Endodermal cell (in vitro differentiated cells): ENCODE data around the gene SERPINE2. TPM values are rescaled to one million over a fixed set of nuclear protein-coding genes. Genes with fewer than 3 reads are reported as not detected.

Experiments
- DNase-seq: peaks from one replicate; pipeline ENCODE4 v3.0.0-alpha.2; 2017
- H3K27ac ChIP-seq: 2 replicates; pipeline ENCODE4 v1.5.1; 2013; ENCODE audit warnings: mild to moderate bottlenecking, low read depth, low read length, moderate library complexity
- H3K27me3 ChIP-seq: 2 replicates; pipeline ENCODE4 v1.6.1; 2013; ENCODE audit warnings: mild to moderate bottlenecking, low read length, moderate library complexity; ENCODE audit not compliant: insufficient read depth, control insufficient read depth, poor library complexity, severe bottlenecking
- H3K36me3 ChIP-seq: 2 replicates; pipeline ENCODE4 v1.7.0; 2013; ENCODE audit warnings: mild to moderate bottlenecking, low read length, moderate library complexity; ENCODE audit not compliant: control insufficient read depth, insufficient read depth
- H3K4me1 ChIP-seq: one replicate; pipeline ENCODE4 v1.7.0; 2013; ENCODE audit warnings: low read length; ENCODE audit not compliant: control insufficient read depth, insufficient read depth
- H3K4me3 ChIP-seq: 2 replicates; pipeline ENCODE4 v1.5.1; 2013; ENCODE audit warnings: mild to moderate bottlenecking, low read length, moderate library complexity
- H3K9ac ChIP-seq: 2 replicates; pipeline ENCODE4 v1.6.1; 2013; ENCODE audit warnings: mild to moderate bottlenecking, low read length, moderate library complexity; ENCODE audit not compliant: poor library complexity, severe bottlenecking; ENCODE audit errors: extremely low read depth
- H3K9me3 ChIP-seq: 2 replicates; pipeline ENCODE4 v1.6.1; 2013; ENCODE audit warnings: mild to moderate bottlenecking, low read length, moderate library complexity; ENCODE audit not compliant: control insufficient read depth
- H3K27ac Mint-ChIP-seq: 2 replicates; pipeline ENCODE4 v1.8.0; 2020; ENCODE audit warnings: mixed read lengths
- H3K27me3 Mint-ChIP-seq: 2 replicates; pipeline ENCODE4 v1.8.0; 2021; ENCODE audit warnings: mild to moderate bottlenecking, mixed read lengths; ENCODE audit not compliant: insufficient read depth
- H3K36me3 Mint-ChIP-seq: 2 replicates; pipeline ENCODE4 v1.8.0; 2020; ENCODE audit warnings: low read depth, mixed read lengths
- H3K4me1 Mint-ChIP-seq: 2 replicates; pipeline ENCODE4 v1.8.0; 2020; ENCODE audit warnings: mixed read lengths
- H3K4me3 Mint-ChIP-seq: 2 replicates; pipeline ENCODE4 v1.8.0; 2020; ENCODE audit warnings: mild to moderate bottlenecking, moderate library complexity, mixed read lengths
- H3K9me3 Mint-ChIP-seq: 2 replicates; pipeline ENCODE4 v1.8.0; 2020; ENCODE audit warnings: mild to moderate bottlenecking, mixed read lengths
- CTCF ChIP-seq: fragments of 200-600 bp; sonication (generic); conservative IDR thresholded peaks from 2 replicates; pipeline ENCODE4 v1.5.0; 2021; ENCODE audit warnings: antibody characterized with exemption, mild to moderate bottlenecking
- WGBS, 2 experiments: methylation state at CpG; one replicate each; pipeline versions ENCODE4 v1.1.5 to v1.1.7; 2013; ENCODE audit warnings: missing lambda C conversion rate in 2 of 2, mixed read lengths in 1 of 2; ENCODE audit not compliant: insufficient coverage in 1 of 2, insufficient read length in 1 of 2; 5-methylcytosine and 5-hydroxymethylcytosine counted together
- total RNA-seq, 2 donors: library from RNA; stranded (reverse); fragmentation: NEBNext Ultra II Directional in 1 of 2; extraction: Animal tissue kit (Norgen Biotek cat#: 25700) in 1 of 2; gene quantifications; 2 replicates in 1 of 2; 3 replicates in 1 of 2; pipeline ENCODE4 v1.2.1, GENCODE V29; 2021

Gene SERPINE2
- total RNA-seq, 2 donors from 2014 or later, result 257 to 386 TPM

- no peaks in the 10 kb centered on the region for H3K9me3 Mint-ChIP-seq
- Histone ChIP-seq H3K27ac (no peak overlapping the region), H3K36me3 (peaks cover 98% of the 10 kb centered on the region), H3K4me1 (no peaks in the 10 kb centered on the region), H3K9ac (no peak overlapping the region), H3K4me3 (no peak overlapping the region), H3K9me3 (no peaks in the 10 kb centered on the region), H3K27me3 (no peaks in the 10 kb centered on the region)
- 90 to 94% methylated on average over 1 of the region's 1 CpG for WGBS, 2 experiments
- no peaks in the 10 kb centered on the region for H3K27me3 Mint-ChIP-seq
- H3K36me3 Mint-ChIP-seq, result peaks cover 81% of the 10 kb centered on the region
- no peak for TF ChIP-seq CTCF
- H3K4me1 Mint-ChIP-seq, result no peaks in the 10 kb centered on the region
- no peak overlapping the region for H3K27ac Mint-ChIP-seq
- DNase-seq, result no peak
- no peak overlapping the region for H3K4me3 Mint-ChIP-seq
These were observed 58.7 kb downstream of the SERPINE2 start for GRCh38 chr2:223980397-223980735.

GRCh38 chr2:223979730-223980396, 59.2 kb downstream of the SERPINE2 start:
- 96% methylated on average over 2 of the region's 2 CpGs for WGBS, 2 experiments
- no peak for DNase-seq
- Histone ChIP-seq H3K9me3 (no peaks in the 10 kb centered on the region), H3K4me3 (no peak overlapping the region), H3K4me1 (no peaks in the 10 kb centered on the region), H3K9ac (no peak overlapping the region), H3K27ac (no peak overlapping the region), H3K27me3 (no peaks in the 10 kb centered on the region), H3K36me3 (peaks cover 98% of the 10 kb centered on the region)
- no peak for TF ChIP-seq CTCF
- Mint-ChIP-seq H3K27ac (no peak overlapping the region), H3K4me1 (no peaks in the 10 kb centered on the region), H3K27me3 (no peaks in the 10 kb centered on the region), H3K4me3 (no peak overlapping the region), H3K36me3 (peaks cover 80% of the 10 kb centered on the region), H3K9me3 (no peaks in the 10 kb centered on the region)

GRCh38 chr2:223978451-223978850, 60.6 kb downstream of the SERPINE2 start:
- H3K27ac ChIP-seq, result no peak overlapping the region
- no peak for TF ChIP-seq CTCF
- Mint-ChIP-seq H3K9me3 (no peaks in the 10 kb centered on the region), H3K4me1 (no peaks in the 10 kb centered on the region), H3K27ac (no peak overlapping the region), H3K27me3 (no peaks in the 10 kb centered on the region), H3K36me3 (peaks cover 69% of the 10 kb centered on the region), H3K4me3 (no peak overlapping the region)
- H3K9me3 ChIP-seq, result no peaks in the 10 kb centered on the region
- H3K9ac ChIP-seq, result no peak overlapping the region
- WGBS, 2 experiments, result 80 to 96% methylated on average over 1 to 4 of the region's 4 CpGs
- H3K36me3 ChIP-seq, result peaks cover 94% of the 10 kb centered on the region
- H3K27me3 ChIP-seq, result no peaks in the 10 kb centered on the region
- H3K4me1 ChIP-seq, result no peaks in the 10 kb centered on the region
- H3K4me3 ChIP-seq, result no peak overlapping the region
- DNase-seq, result no peak
